NCI-H2227 (cell line): Measurements from ENCODE around the gene SEMA7A.

Experiments used
- DNase-seq: peaks from one replicate; lab custom pipeline; 2025; ENCODE audit not compliant: unreplicated experiment; lab: John Stamatoyannopoulos, UW

The SEMA7A gene

GRCh38 chr15:74431645-74432044 is 2.1 kb downstream of the SEMA7A start:
- no peak for DNase-seq

- no peak for DNase-seq
Observed at GRCh38 chr15:74431116-74431515, 2.6 kb downstream of the SEMA7A start.

DNA sequence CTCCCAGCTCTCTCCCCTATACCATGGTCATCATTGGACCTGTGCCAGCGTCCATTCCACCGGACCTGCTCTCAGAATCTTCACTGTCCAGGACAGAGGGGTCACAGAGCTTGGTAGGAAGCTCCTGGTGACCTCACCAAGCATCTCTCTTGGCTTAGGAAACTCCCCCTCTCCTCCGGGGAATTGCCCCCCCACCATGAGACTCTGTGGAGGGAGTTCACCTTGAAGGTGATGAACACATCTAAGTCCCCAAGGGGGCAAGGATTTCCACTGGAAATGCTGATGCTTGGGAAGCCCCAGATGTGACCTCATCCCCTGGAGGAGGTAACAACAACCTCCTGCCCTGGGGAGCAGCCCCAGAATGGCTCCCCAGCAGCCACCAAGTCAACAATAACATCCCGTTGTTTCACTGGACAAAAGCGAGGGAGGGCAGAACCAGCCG is 3.2 kb downstream of the SEMA7A start:
- no peak for DNase-seq

DNA sequence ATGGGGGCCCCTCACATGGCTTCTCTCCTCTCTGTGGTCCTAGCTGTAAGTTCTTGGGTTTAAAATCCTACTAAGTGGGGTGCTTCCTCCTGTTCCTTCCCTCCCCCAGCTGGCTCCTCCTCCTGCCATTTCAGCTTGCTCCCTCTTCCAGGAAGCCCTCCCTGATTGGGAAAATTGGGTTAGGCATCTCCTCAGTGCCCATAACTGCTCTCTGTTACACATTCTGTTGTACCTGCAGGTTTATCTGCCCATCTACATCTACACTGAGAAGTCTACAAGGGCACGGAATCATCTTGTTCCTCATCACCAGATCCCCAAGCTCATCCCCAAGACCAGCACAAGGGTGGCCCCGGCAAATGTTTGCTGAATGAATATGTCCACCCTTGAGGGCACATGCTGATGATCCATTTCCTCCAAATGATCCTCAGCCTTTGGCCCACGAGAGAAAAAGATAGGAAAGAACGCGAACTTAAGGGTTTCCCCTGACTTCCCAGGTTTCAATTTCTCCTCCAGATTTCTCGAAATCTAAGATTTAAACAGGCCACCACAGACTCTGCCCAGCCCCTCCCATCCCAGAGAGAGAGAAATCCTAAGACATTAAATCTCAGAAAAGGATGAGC is 3.9 kb downstream of the SEMA7A start:
- DNase-seq, result no peak

DNA sequence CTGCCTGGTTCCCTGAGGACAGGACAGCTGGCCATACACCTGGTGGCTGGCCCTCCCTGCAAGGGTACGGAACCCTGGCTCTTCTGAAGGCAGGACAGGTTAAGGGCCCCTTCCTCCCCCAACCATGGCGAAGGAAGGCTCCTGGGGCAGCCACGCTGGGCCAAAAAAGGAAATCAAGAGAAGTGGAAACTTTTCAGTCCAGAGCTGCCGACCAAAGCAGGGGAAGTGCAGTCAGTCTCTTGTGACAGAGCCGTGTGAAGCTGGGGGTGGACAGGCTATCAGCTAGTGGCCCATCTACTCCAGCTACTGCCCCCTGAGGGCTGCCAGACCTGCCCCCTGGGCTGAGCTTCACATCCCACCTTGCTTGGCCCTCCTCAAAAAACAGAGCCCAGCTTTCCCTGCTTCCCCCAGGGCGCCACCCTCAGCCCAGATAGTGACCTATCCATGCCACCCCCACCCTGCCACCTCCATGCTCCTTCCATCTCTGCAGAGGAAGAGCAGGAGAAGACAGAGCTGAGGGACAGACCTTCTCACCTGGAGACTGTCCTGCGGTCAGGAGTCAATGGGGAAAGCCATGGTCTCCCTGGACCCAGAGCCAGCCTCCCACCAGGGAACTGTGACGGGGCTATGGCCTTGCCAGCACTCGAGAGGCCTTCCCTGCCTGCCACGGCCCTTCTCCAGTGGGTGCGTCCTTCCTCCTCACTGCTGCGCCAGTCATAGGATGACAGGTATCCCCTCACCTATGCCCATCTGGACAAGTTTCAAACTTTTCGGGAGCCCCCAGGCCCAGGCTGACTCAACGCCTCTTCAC is 4.6 kb downstream of the SEMA7A start:
- no peak for DNase-seq

- DNase-seq, result no peak
Observed at GRCh38 chr15:74428442-74428787, 5.3 kb downstream of the SEMA7A start.

DNA sequence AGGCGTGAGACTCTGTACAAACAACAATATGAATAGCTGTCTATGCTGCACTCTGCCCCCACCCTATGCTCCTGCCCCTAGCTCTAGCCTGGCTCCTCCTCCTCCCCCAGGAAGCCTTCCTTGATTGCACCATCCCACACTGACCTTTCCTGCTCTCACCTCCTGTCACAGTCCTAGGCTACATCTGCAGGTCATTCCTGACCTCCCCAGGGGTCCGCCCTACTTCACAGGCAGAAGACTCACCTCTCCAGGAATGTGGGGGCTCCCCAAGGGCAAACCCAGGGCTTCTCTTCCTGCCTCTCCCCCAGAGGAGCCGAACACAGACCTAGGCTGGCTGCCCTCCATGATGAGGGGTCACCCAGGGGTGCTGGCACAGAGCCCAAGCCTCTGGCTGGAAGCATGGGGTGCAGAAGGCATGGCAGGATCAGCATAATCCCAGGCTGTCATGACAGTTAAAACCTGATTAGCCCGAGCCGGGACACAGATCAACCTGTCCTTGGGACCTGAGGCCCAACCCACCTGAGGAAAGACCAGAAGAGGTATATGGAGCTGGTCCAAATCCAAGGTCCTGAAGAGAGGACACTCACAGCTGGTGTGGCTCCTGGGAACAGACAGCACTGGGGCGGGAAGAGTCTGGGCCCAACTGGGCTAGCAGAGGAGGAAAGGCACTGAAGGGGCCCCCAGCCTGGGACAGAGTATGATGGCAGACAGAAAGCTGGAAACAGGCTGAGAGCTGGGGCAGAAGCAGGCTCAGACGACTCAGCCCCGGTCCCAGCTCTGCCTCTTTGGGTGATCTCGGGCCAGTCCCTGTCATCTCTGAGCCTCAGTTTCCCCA is 5.9 kb downstream of the SEMA7A start:
- no peak for DNase-seq

- no peak for DNase-seq
Observed at GRCh38 chr15:74426404-74427281, 7.1 kb downstream of the SEMA7A start.

DNA sequence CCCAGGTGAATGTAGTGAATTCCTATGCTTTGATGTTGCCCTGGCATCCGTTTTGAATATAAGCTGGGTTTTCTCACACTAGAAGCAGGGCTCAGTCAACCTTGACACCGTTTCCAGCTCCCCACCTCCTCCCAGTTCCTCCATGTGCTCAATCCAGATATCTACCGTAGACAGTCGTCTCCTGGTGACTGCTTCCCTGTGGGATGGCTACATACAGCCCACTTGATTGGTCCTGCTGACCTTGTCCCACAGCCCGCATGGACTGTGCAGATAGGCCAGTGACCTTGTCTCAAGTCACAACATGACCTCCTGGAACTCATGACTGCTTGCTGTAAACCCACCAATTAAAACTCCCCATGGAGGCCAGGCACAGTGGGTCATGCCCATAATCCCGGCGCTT is 8.1 kb downstream of the SEMA7A start:
- no peak for DNase-seq

GRCh38 chr15:74424901-74425528 is 8.7 kb downstream of the SEMA7A start:
- no peak for DNase-seq

GRCh38 chr15:74423431-74424257 is 10.1 kb downstream of the SEMA7A start:
- no peak for DNase-seq

GRCh38 chr15:74422652-74423430 is 10.9 kb downstream of the SEMA7A start:
- DNase-seq, result no peak

- DNase-seq, result no peak
Observed at GRCh38 chr15:74422265-74422651, 11.5 kb downstream of the SEMA7A start.

DNA sequence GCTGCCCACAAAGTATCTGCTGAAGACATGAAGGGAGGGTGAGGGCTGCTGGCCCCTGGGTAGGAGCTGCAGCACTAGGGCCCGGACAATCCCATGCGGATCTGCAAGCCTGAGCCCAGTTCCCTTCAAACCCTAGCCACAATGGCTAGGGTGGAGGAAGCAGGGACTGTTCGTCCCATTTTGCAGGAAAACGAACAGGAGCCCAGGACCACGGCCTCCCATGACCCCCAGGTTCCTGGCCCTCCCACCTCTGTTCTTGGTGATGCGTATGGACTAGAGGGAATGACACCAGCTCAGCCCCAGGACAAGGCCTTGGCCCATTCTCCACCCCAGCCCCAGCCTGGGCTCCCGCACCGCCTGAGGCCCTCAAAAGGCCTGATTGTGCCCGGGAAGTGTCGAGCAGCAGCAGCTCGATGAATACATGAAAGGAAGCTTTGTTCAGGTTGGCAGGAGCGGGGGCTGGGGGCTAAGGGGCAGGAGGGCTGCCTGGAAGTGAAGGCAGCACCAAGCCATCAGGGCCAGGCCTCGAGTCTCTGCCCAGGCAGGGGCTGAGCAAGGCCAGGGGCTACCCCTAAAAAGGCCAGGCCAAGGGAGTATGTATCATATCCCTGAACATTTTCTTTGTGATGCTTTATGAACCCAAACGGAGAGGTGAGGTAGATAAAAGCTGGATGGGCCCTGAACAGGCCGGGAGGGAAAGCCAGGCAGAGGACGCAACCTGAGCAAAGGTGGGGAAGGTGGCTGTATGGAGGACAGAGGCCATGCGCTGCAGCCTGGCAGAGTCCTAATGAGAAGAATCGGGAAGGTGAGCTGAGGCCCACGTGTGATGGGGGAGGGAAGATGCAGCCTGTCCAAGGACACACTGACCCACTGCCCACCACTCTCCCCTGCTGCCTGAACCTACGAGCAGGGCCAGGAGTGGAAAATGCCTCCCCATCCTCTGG is 12.2 kb downstream of the SEMA7A start:
- no peak for DNase-seq

GRCh38 chr15:74420193-74420905 is 13.4 kb downstream of the SEMA7A start:
- DNase-seq, result no peak

GRCh38 chr15:74419432-74419831 is 14.3 kb downstream of the SEMA7A start:
- DNase-seq, result no peak
